KMS-11 (cell line): Measurements from ENCODE around the gene CACHD1.

Source experiments
- H2AFZ ChIP-seq: fragments of 200-600 bp; sonication (generic); 2 replicates; pipeline ENCODE4 v1.6.1; 2016; ENCODE audit warnings: antibody characterized with exemption, mixed run types, low read depth
- H3K27ac ChIP-seq: fragments of 200-600 bp; sonication (generic); 2 replicates; pipeline ENCODE4 v1.6.1; 2016; ENCODE audit warnings: mild to moderate bottlenecking, mixed run types
- H3K27me3 ChIP-seq: fragments of 200-600 bp; sonication (generic); 2 replicates; pipeline ENCODE4 v1.6.1; 2017; ENCODE audit warnings: mild to moderate bottlenecking, low read depth, mixed run types, moderate library complexity; ENCODE audit not compliant: insufficient read depth
- H3K36me3 ChIP-seq: fragments of 200-600 bp; sonication (generic); 2 replicates; pipeline ENCODE4 v1.6.1; 2017; ENCODE audit warnings: mild to moderate bottlenecking, mixed run types; ENCODE audit not compliant: insufficient read depth
- H3K4me1 ChIP-seq: fragments of 200-600 bp; sonication (generic); 2 replicates; pipeline ENCODE4 v1.6.1; 2016; ENCODE audit warnings: mild to moderate bottlenecking, low read depth, mixed run types; ENCODE audit not compliant: poor library complexity, severe bottlenecking
- H3K4me2 ChIP-seq: fragments of 200-600 bp; sonication (generic); 2 replicates; pipeline ENCODE4 v1.7.0; 2016; ENCODE audit warnings: mild to moderate bottlenecking, mixed run types
- H3K4me3 ChIP-seq: fragments of 200-600 bp; sonication (generic); IDR thresholded peaks from 2 replicates; pipeline ENCODE4 v1.6.1; 2017; ENCODE audit warnings: low read depth, low read length, mixed read lengths; ENCODE audit not compliant: insufficient read depth
- H3K79me2 ChIP-seq: fragments of 200-600 bp; sonication (generic); 2 replicates; pipeline ENCODE4 v1.6.1; 2016; ENCODE audit warnings: low read depth, mixed run types; ENCODE audit not compliant: insufficient read depth
- H3K9ac ChIP-seq: fragments of 200-600 bp; sonication (generic); 2 replicates; pipeline ENCODE4 v1.6.1; 2016; ENCODE audit warnings: mild to moderate bottlenecking, mixed run types
- H4K20me1 ChIP-seq: fragments of 200-600 bp; sonication (generic); 2 replicates; pipeline ENCODE4 v1.6.1; 2016; ENCODE audit warnings: mild to moderate bottlenecking, mixed run types; ENCODE audit not compliant: insufficient read depth
- CTCF ChIP-seq: fragments of 200-600 bp; sonication (generic); conservative IDR thresholded peaks from 2 replicates; pipeline ENCODE4 v1.6.1; 2017; ENCODE audit warnings: low read depth, mild to moderate bottlenecking, antibody characterized with exemption, low read length, moderate library complexity, mixed read lengths

The CACHD1 gene

GRCh38 chr1:64495878-64496277 lies 25.9 kb downstream of the CACHD1 start:
- Histone ChIP-seq H3K4me3 (no peak overlapping the region), H3K79me2 (no peaks in the 10 kb centered on the region), H3K27ac (no peak overlapping the region), H2AFZ (no peak overlapping the region), H4K20me1 (no peaks in the 10 kb centered on the region), H3K36me3 (no peaks in the 10 kb centered on the region), H3K4me2 (no peak overlapping the region), H3K4me1 (peaks cover 10% of the 10 kb centered on the region), H3K27me3 (no peaks in the 10 kb centered on the region), H3K9ac (no peak overlapping the region)
- no peak for TF ChIP-seq CTCF

GRCh38 chr1:64496606-64497005 lies 26.7 kb downstream of the CACHD1 start:
- no peaks in the 10 kb centered on the region for H3K79me2 ChIP-seq
- H3K27me3 ChIP-seq: no peaks in the 10 kb centered on the region
- no peak overlapping the region for H3K4me2 ChIP-seq
- H2AFZ ChIP-seq: no peak overlapping the region
- no peaks in the 10 kb centered on the region for H4K20me1 ChIP-seq
- H3K36me3 ChIP-seq: no peaks in the 10 kb centered on the region
- no peak for TF ChIP-seq CTCF
- H3K4me3 ChIP-seq: no peak overlapping the region
- peaks cover 10% of the 10 kb centered on the region for H3K4me1 ChIP-seq
- no peak overlapping the region for H3K27ac ChIP-seq
- H3K9ac ChIP-seq: no peak overlapping the region

GRCh38 chr1:64497088-64497883 lies 27.4 kb downstream of the CACHD1 start:
- no peaks in the 10 kb centered on the region for H3K79me2 ChIP-seq
- H3K27me3 ChIP-seq: no peaks in the 10 kb centered on the region
- H4K20me1 ChIP-seq: no peaks in the 10 kb centered on the region
- H3K4me1 ChIP-seq: peaks cover 10% of the 10 kb centered on the region
- H3K27ac ChIP-seq: no peak overlapping the region
- H3K9ac ChIP-seq: no peak overlapping the region
- no peaks in the 10 kb centered on the region for H3K36me3 ChIP-seq
- H3K4me2 ChIP-seq: no peak overlapping the region
- TF ChIP-seq CTCF: no peak
- no peak overlapping the region for H3K4me3 ChIP-seq
- no peak overlapping the region for H2AFZ ChIP-seq

- no peak overlapping the region for H3K4me2 ChIP-seq
- H3K27ac ChIP-seq: no peak overlapping the region
- TF ChIP-seq CTCF: no peak
- peaks cover 10% of the 10 kb centered on the region for H3K4me1 ChIP-seq
- H3K79me2 ChIP-seq: no peaks in the 10 kb centered on the region
- no peaks in the 10 kb centered on the region for H3K27me3 ChIP-seq
- H3K36me3 ChIP-seq: no peaks in the 10 kb centered on the region
- no peak overlapping the region for H2AFZ ChIP-seq
- no peaks in the 10 kb centered on the region for H4K20me1 ChIP-seq
- H3K9ac ChIP-seq: no peak overlapping the region
- H3K4me3 ChIP-seq: no peak overlapping the region
Measured at GRCh38 chr1:64498325-64498724, 28.4 kb downstream of the CACHD1 start.
